ENCODE measurements around the gene ITPR2.
"Not testable (repeated sequence)": the region's sequence is repeated elsewhere in the genome, so short reads cannot be mapped to it uniquely, and the experiment has no call there.

Gene ITPR2

DNA sequence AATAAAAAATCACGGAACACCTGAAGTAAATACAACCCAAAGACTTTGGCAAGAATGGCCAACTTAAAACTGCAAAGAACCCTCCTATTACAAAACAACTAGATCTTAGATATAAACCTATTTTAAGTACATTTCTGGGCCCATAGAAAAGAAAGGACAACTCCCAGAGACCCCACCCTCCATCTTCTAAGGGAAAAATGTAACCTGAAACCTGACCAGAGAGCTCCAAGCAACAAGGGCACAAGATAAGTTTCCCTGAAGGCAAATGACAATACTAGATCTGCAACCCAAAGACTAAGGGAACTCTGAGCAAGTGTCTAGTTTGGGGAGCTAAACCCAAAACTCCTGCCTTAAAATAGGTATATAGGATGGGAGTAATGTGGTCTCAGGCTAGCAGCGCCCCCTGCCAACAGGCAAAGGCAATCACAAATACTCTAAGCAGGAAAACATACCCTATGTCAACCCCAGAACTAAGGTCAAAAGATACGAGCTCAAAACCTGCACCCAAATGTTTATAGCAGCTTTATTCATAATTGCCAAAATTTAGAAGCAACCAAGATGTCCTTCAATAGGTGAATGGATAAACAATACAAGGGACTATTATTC, 218.9 kb downstream of the ITPR2 start:
- no peak for DNase-seq

DNA sequence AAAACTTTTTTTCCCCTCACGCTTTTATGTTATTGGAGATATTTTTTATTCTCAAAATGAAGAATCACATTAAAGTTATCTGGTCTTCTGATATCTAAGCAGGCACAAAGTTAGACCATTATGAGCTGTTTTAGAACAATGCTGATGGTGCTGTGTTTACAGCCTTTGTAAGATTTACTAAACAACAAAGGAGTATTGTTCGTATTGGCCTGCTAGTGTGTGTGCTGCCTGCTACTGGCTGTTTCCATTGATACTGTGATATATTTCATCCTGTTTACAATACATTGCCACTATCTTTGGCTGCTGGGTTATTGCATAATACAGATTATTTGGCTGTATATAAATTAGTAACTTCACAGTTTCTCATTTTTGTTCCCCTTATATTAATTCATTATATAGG, 220.8 kb downstream of the ITPR2 start:
- DNase-seq, result no peak

DNA sequence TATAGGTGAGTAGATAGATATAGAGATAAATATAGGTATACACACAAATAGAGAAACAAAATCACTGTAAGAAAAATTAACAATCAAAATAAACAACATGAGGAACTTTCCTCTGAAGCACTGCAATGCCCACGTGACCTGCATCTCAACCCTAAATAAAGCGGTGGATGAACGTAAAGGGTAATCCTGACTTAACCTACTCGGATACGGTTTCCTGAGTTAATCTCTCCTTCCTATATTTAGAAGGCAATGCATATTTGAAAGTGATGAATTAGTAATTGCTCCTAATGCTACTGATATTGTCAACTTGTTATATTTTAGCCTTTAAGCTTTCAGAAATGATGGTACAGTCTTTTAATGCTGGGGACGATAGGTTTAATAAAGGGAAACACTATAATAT, 221.4 kb downstream of the ITPR2 start:
- DNase-seq, result no peak

DNA sequence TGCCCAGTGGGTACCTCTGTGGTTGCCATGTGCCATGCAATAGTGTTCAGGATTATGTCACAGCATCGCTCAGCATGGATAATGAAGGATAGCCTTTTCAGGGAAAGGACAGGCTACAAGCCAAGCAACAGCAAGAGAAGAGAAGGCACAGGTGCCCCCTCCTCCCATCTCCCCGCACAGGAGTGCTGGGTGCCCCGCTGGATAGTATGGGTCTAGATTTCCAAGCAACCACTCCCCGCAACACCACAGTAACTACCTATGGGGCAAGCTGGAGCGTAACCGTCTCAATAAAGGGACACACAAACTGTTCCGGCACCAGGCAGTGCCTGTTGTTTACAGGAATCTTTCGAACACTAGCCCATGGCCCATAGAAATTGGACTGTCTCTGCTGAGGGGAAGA, 222.2 kb downstream of the ITPR2 start:
- no peak for DNase-seq

GRCh38 chr12:26609986-26610385, 223.0 kb downstream of the ITPR2 start:
- DNase-seq, result no peak

- no peak for DNase-seq
Observed at GRCh38 chr12:26608706-26609105, 224.3 kb downstream of the ITPR2 start.

GRCh38 chr12:26608273-26608672, 224.7 kb downstream of the ITPR2 start:
- no peak for DNase-seq

DNA sequence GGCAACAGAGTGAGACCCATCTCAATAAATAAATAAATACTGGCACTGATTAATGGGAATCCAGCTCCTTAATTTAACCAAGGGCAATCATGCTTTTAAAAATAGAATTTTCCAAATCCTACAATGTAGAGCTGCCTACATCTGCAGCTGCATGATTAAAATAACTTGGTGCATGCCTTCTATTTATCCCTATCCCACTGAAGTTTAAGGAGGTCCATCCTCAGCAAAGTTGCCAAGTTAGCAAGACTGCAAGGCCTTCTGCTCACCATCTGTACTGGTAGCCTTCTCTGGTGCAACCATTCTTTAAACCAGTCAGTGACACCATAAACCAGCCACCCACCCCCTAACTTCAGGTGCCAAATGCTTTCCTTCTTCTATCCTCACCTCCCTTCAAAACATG, 226.1 kb downstream of the ITPR2 start:
- DNase-seq, result no peak

DNA sequence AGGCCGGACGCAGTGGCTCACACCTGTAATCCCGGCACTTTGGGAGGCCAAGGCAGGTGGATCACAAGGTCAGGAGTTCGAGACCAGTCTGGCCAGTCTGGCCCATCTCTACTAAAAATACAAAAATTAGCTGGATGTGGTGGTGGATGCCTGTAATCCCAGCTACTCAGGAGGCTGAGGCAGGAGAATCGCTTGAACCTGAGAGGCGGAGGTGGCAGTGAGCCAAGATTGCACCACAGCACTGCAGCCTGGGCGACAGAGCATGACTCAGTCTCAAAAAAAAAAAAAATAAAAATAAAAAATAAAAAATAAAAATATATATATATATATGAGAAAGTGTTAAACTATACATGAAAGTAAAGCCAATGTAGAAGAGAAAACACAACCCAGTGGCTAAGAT, 228.2 kb downstream of the ITPR2 start:
- not testable (repeated sequence) for DNase-seq

- DNase-seq, result no peak
Observed at GRCh38 chr12:26599096-26599695, 233.8 kb downstream of the ITPR2 start.

GRCh38 chr12:26595806-26596205, 237.2 kb downstream of the ITPR2 start:
- DNase-seq, result no peak

DNA sequence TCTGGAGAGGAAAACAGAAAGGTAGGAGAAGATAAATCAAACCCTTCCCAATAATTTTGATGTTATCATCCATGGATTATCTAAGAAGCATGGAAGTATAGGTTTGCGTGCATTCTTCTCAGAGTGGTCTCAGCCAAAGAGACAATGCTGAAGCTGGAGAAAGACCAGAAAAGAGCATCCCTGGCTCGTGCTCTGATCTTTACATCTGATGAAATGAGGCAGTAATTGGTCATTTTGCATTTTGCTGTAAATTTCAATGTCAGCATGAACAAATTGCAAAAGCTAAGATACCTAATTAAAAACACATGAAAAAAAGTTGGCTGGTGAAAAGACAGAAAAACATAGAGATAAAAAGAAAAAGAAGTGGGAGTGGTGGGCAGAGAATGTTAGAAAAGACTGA, 252.4 kb downstream of the ITPR2 start:
- no peak for DNase-seq

GRCh38 chr12:26576266-26576665, 256.7 kb downstream of the ITPR2 start:
- no peak for DNase-seq

GRCh38 chr12:26573225-26573909, 259.6 kb downstream of the ITPR2 start:
- DNase-seq, result no peak

DNA sequence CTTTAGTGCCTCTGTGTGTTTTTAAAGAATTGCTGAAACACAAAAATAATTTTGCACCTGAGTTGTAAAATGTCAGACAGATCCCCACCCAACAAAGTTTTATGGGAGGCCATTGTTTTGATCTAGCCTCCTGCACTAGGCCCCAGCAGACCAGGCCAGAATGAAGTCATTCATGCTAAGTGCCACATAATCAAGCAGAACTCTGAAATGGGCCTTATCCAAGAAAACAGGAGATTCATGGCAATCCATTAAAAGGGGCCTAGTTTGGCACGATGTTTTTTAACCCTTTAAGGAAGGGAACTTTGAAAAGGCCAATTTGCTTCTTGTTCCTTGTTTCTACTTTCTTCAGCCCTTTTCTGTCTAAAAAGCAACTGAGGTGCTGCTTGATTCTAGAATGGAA, 260.9 kb downstream of the ITPR2 start:
- no peak for DNase-seq

GRCh38 chr12:26571560-26571959, 261.4 kb downstream of the ITPR2 start:
- DNase-seq, result no peak

GRCh38 chr12:26567126-26567525, 265.9 kb downstream of the ITPR2 start:
- DNase-seq, result no peak

- DNase-seq, result no peak
Observed at GRCh38 chr12:26566675-26567074, 266.3 kb downstream of the ITPR2 start.

DNA sequence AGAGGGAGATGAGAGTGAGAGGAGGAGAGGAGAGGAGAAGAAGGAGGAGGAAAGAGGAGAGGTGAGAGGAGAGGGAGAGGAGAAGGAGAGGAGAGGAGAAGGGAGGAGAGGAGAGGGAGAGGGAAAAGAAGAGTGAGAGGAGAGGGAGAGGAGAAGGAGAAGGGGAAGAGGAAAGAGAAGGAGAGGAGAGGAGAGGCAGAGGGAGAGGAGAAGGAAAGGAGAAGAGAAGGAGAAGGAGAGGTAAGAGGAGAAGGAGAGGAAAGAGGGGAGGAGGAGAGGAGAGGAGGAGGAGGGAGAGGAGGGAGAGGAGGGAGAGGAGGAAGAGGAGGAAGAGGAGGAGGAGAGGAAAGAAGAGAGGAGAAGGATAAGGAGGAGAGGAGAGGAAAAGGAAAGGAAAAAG, 266.8 kb downstream of the ITPR2 start:
- DNase-seq, result no peak

DNA sequence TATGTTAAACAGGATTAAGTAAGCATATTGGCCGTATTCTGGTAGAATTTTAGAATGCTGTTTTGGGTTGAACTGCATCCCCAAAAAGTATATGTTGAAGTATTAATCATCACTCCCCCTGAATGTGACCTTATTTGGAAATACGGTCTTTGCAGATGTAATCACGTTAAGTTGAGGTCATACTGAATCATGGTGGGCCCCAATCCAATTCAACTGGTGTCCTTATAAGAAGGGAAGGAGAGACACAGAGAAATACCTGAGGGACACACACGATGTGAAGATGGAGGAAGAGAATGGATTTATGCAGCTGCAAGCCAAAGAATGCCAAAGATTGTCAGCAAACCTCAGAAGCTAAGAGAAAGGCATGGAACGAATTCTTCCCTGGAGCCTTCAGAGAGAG, 268.6 kb downstream of the ITPR2 start:
- no peak for DNase-seq

- no peak for DNase-seq
Observed at GRCh38 chr12:26563552-26563951, 269.4 kb downstream of the ITPR2 start.

- no peak for DNase-seq
Observed at GRCh38 chr12:26557326-26557725, 275.7 kb downstream of the ITPR2 start.

- DNase-seq, result no peak
Observed at GRCh38 chr12:26556916-26557315, 276.1 kb downstream of the ITPR2 start.

GRCh38 chr12:26555139-26555538, 277.9 kb downstream of the ITPR2 start:
- no peak for DNase-seq

DNA sequence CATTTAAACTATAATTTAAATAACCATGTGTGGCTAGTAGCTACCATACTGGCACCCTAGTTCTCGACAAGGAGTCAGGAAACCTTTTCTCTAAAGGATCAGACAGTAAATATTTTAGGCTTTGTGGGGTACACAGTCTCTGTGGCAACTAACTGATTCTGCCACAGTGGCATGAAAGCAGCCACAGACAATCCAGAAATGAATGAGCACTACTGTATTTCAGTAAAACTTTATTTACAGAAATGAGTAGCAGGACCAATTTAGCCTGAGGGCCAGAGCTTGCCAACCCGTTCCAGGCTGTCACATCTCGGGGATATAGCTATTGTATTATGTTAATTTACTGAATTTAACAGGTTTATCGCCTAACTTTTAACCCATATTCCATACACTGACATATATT, 278.7 kb downstream of the ITPR2 start:
- no peak for DNase-seq
